ENCODE results near the gene SPIB.

DNA sequence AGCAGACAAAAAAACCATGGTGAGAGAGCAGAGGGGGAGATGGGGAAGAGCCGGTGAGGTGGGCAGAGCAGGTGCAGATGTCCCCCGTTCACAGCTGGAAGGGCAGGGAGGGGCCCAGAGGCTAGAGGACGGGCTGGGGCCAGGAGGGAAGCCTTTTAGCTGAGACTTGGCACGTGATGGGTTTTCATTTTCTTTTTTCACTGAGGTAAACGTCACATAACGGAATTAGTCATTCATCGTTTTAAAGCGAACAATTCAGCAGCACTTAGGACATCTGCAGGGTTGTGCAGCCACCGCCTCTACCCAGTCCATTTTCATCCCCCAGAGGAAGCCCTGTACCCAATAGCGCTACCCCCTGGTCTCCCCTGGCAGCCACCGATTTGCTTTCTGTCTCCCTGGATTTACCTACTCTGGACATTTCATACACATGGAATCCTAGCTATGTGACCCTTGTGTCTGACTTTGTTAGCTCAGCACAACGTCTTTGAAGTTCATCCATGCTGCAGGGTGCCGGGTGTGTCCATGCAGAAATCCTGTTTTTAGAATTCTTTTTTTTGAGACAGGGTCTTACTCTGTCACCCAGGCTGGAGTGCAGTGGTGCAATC lies 41.5 kb downstream of the SPIB start:
- TF ChIP-seq, protein P1, sequence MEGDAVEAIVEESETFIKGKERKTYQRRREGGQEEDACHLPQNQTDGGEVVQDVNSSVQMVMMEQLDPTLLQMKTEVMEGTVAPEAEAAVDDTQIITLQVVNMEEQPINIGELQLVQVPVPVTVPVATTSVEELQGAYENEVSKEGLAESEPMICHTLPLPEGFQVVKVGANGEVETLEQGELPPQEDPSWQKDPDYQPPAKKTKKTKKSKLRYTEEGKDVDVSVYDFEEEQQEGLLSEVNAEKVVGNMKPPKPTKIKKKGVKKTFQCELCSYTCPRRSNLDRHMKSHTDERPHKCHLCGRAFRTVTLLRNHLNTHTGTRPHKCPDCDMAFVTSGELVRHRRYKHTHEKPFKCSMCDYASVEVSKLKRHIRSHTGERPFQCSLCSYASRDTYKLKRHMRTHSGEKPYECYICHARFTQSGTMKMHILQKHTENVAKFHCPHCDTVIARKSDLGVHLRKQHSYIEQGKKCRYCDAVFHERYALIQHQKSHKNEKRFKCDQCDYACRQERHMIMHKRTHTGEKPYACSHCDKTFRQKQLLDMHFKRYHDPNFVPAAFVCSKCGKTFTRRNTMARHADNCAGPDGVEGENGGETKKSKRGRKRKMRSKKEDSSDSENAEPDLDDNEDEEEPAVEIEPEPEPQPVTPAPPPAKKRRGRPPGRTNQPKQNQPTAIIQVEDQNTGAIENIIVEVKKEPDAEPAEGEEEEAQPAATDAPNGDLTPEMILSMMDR (conservative IDR thresholded peaks at IDR 0.05; ENCODE audit: low read depth in 2 of 2), result peak; percentile 12 to 44; a peak in 2 of 4 replicates
- TF ChIP-seq, protein P2, sequence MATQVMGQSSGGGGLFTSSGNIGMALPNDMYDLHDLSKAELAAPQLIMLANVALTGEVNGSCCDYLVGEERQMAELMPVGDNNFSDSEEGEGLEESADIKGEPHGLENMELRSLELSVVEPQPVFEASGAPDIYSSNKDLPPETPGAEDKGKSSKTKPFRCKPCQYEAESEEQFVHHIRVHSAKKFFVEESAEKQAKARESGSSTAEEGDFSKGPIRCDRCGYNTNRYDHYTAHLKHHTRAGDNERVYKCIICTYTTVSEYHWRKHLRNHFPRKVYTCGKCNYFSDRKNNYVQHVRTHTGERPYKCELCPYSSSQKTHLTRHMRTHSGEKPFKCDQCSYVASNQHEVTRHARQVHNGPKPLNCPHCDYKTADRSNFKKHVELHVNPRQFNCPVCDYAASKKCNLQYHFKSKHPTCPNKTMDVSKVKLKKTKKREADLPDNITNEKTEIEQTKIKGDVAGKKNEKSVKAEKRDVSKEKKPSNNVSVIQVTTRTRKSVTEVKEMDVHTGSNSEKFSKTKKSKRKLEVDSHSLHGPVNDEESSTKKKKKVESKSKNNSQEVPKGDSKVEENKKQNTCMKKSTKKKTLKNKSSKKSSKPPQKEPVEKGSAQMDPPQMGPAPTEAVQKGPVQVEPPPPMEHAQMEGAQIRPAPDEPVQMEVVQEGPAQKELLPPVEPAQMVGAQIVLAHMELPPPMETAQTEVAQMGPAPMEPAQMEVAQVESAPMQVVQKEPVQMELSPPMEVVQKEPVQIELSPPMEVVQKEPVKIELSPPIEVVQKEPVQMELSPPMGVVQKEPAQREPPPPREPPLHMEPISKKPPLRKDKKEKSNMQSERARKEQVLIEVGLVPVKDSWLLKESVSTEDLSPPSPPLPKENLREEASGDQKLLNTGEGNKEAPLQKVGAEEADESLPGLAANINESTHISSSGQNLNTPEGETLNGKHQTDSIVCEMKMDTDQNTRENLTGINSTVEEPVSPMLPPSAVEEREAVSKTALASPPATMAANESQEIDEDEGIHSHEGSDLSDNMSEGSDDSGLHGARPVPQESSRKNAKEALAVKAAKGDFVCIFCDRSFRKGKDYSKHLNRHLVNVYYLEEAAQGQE (IDR thresholded peaks at IDR 0.05; ENCODE audit: unreplicated experiment), result no peak
- no peak for TF ChIP-seq POLR2AphosphoS5 (IDR thresholded peaks at IDR 0.05; ENCODE audit: low read depth)
- no peak for TF ChIP-seq EZH2phosphoT487 (IDR thresholded peaks at IDR 0.05; ENCODE audit: unreplicated experiment)
- TF ChIP-seq STAT1 (IDR thresholded peaks at IDR 0.05; ENCODE audit: unreplicated experiment), result no peak
- no peak for TF ChIP-seq EZH2 (IDR thresholded peaks at IDR 0.05; ENCODE audit: low read depth, unreplicated experiment)
- no peak for TF ChIP-seq JUNB (IDR thresholded peaks at IDR 0.05; ENCODE audit: unreplicated experiment)
- no peak for TF ChIP-seq ZNF114 (CRISPR knock-in tag; IDR thresholded peaks at IDR 0.05)
- TF ChIP-seq, protein P3, sequence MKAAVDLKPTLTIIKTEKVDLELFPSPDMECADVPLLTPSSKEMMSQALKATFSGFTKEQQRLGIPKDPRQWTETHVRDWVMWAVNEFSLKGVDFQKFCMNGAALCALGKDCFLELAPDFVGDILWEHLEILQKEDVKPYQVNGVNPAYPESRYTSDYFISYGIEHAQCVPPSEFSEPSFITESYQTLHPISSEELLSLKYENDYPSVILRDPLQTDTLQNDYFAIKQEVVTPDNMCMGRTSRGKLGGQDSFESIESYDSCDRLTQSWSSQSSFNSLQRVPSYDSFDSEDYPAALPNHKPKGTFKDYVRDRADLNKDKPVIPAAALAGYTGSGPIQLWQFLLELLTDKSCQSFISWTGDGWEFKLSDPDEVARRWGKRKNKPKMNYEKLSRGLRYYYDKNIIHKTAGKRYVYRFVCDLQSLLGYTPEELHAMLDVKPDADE (IDR thresholded peaks at IDR 0.05), result no peak
